Common myeloid progenitor, CD34-positive (primary cell): ENCODE measurements around the gene TNNC2.

Experiments
- CTCF ChIA-PET: fragments of 350-600 bp; sonication (Branson Sonifier 250); formaldehyde crosslinking; loops from one replicate; lab custom pipeline; 2021; ENCODE audit warnings: antibody characterized with exemption; lab: Charles Lee
- POLR2A ChIA-PET: fragments of 350-600 bp; sonication (Branson Sonifier 250); formaldehyde crosslinking; loops from one replicate; lab custom pipeline; 2021; ENCODE audit warnings: antibody characterized with exemption; lab: Charles Lee
- DNase-seq, 3 donors: peaks; one replicate each; pipeline versions ENCODE4 v3.0.0 to v3.0.0-alpha.2; 2013
- H3K27ac ChIP-seq, 2 experiments: 1 replicate in 1 of 2; 2 replicates in 1 of 2; pipeline ENCODE4 v1.7.0; 2013; ENCODE audit warnings: inconsistent platforms in 2 of 2, low read length in 2 of 2, mild to moderate bottlenecking in 2 of 2, low read depth in 1 of 2, moderate library complexity in 1 of 2; ENCODE audit not compliant: severe bottlenecking in 2 of 2, insufficient read depth in 1 of 2, poor library complexity in 1 of 2
- H3K27me3 ChIP-seq, 5 experiments: replicated peaks in 2 of 5; 1 replicate in 3 of 5; 2 replicates in 2 of 5; pipeline versions ENCODE4 v1.6.1 to v1.7.0; 2013; ENCODE audit warnings: low read length in 4 of 5, mild to moderate bottlenecking in 2 of 5, moderate library complexity in 2 of 5, inconsistent platforms in 1 of 5; ENCODE audit not compliant: insufficient read depth in 5 of 5, control insufficient read depth in 4 of 5
- H3K36me3 ChIP-seq, 4 experiments: 1 replicate in 2 of 4; 2 replicates in 2 of 4; pipeline versions ENCODE4 v1.6.1 to v1.7.0; 2013; ENCODE audit warnings: low read length in 3 of 4, control low read depth in 1 of 4, mild to moderate bottlenecking in 1 of 4; ENCODE audit not compliant: control insufficient read depth in 4 of 4, insufficient read depth in 4 of 4
- H3K4me1 ChIP-seq, 4 experiments: 1 replicate in 3 of 4; 2 replicates in 1 of 4; pipeline versions ENCODE4 v1.6.1 to v1.7.1; 2013; ENCODE audit warnings: low read length in 3 of 4, mild to moderate bottlenecking in 3 of 4, control low read depth in 1 of 4, inconsistent platforms in 1 of 4, moderate library complexity in 1 of 4; ENCODE audit not compliant: control insufficient read depth in 4 of 4, insufficient read depth in 4 of 4; ENCODE audit errors: control extremely low read depth in 1 of 4
- H3K4me3 ChIP-seq, 7 experiments: 1 replicate in 4 of 7; 2 replicates in 3 of 7; pipeline versions ENCODE4 v1.5.1 to v1.7.0; 2013; ENCODE audit warnings: mild to moderate bottlenecking in 7 of 7, low read length in 6 of 7, moderate library complexity in 6 of 7, inconsistent platforms in 2 of 7, low read depth in 2 of 7, control low read depth in 1 of 7; ENCODE audit not compliant: insufficient read depth in 4 of 7, control insufficient read depth in 1 of 7; ENCODE audit errors: extremely low read depth in 1 of 7
- H3K9me3 ChIP-seq, 5 experiments: 1 replicate in 4 of 5; 2 replicates in 1 of 5; pipeline versions ENCODE4 v1.6.1 to v1.7.1; 2013; ENCODE audit warnings: low read length in 4 of 5, mild to moderate bottlenecking in 2 of 5, inconsistent platforms in 1 of 5, low read depth in 1 of 5, moderate library complexity in 1 of 5; ENCODE audit not compliant: control insufficient read depth in 4 of 5, insufficient read depth in 2 of 5; ENCODE audit errors: control extremely low read depth in 1 of 5
- WGBS: methylation state at CpG from one replicate; pipeline ENCODE4 v1.1.5; 2013; ENCODE audit not compliant: insufficient coverage; 5-methylcytosine and 5-hydroxymethylcytosine counted together

The TNNC2 gene

GRCh38 chr20:45779011-45779915 is 47.8 kb downstream of the TNNC2 start:
- CTCF ChIA-PET, result interaction anchor here (0.6 to 2.3 kb wide), 4 partner anchors 8 to 460 kb away, joined by 3 to 13 read pairs (median 4); no protein-coding TSS in a partner anchor
- no peaks in the 10 kb centered on the region for H3K9me3 ChIP-seq
- H3K27me3 ChIP-seq, result peaks cover 0 to 5% (median 0%) of the 10 kb centered on the region in 5 experiments
- H3K4me3 ChIP-seq, result no peak overlapping the region
- H3K4me1 ChIP-seq, result peaks cover 0 to 16% (median 7%) of the 10 kb centered on the region in 4 experiments
- no peak overlapping the region for H3K27ac ChIP-seq
- no peaks in the 10 kb centered on the region for H3K36me3 ChIP-seq
- WGBS, result 71% methylated on average over 7 of the region's 8 CpGs
- POLR2A ChIA-PET, result no interaction called here
- DNase-seq, result peak; percentile 51 to 89 (median 83)

GRCh38 chr20:45776931-45777330 is 50.2 kb downstream of the TNNC2 start:
- 100% methylated on average over 3 of the region's 7 CpGs for WGBS
- H3K36me3 ChIP-seq, result no peaks in the 10 kb centered on the region
- no peak overlapping the region for H3K4me3 ChIP-seq
- CTCF ChIA-PET, result interaction anchor here (1.0 to 1.1 kb wide), 2 partner anchors 8 to 13 kb away, joined by 3 read pairs; no protein-coding TSS in a partner anchor
- no peaks in the 10 kb centered on the region for H3K9me3 ChIP-seq
- DNase-seq, result no peak
- POLR2A ChIA-PET, result no interaction called here
- no peak overlapping the region for H3K27ac ChIP-seq
- H3K4me1 ChIP-seq, result peaks cover 0 to 16% (median 7%) of the 10 kb centered on the region in 4 experiments
- peaks cover 0 to 5% (median 0%) of the 10 kb centered on the region in 5 experiments for H3K27me3 ChIP-seq

- 93% methylated on average over 3 of the region's 6 CpGs for WGBS
- no peak for DNase-seq
- Histone ChIP-seq H3K27me3 (peaks cover 0 to 5% (median 0%) of the 10 kb centered on the region in 5 experiments), H3K4me1 (peaks cover 0 to 22% (median 9%) of the 10 kb centered on the region in 4 experiments), H3K27ac (no peak overlapping the region), H3K9me3 (no peaks in the 10 kb centered on the region), H3K4me3 (no peak overlapping the region), H3K36me3 (no peaks in the 10 kb centered on the region)
- CTCF ChIA-PET, result interaction anchor here (1.1 to 1.4 kb wide), 2 partner anchors 15 to 20 kb away, joined by 3 read pairs; no protein-coding TSS in a partner anchor
- POLR2A ChIA-PET, result interaction anchor here (0.5 kb wide), 1 partner anchor 657 kb away, joined by 3 read pairs; no protein-coding TSS in a partner anchor
Measured at GRCh38 chr20:45775411-45775810, 51.7 kb downstream of the TNNC2 start.

- no peak overlapping the region for H3K27ac ChIP-seq
- POLR2A ChIA-PET, result no interaction called here
- peaks cover 0 to 22% (median 9%) of the 10 kb centered on the region in 4 experiments for H3K4me1 ChIP-seq
- peaks cover 0 to 5% (median 0%) of the 10 kb centered on the region in 5 experiments for H3K27me3 ChIP-seq
- CTCF ChIA-PET, result interaction anchor here (1.4 kb wide), 1 partner anchor 15 kb away, joined by 3 read pairs; no protein-coding TSS in a partner anchor
- H3K9me3 ChIP-seq, result no peaks in the 10 kb centered on the region
- DNase-seq, result no peak
- WGBS, result 50% methylated on average over 1 of the region's 2 CpGs
- H3K36me3 ChIP-seq, result no peaks in the 10 kb centered on the region
- no peak overlapping the region for H3K4me3 ChIP-seq
Measured at GRCh38 chr20:45774945-45775344, 52.2 kb downstream of the TNNC2 start.
